ENCODE results near the gene MDN1.
A peak's percentile ranks its signal among the peaks of the same experiment; 100 is the strongest.
"Not testable (repeated sequence)": the region's sequence is repeated elsewhere in the genome, so short reads cannot be mapped to it uniquely, and the experiment has no call there.

MDN1 gene

DNA sequence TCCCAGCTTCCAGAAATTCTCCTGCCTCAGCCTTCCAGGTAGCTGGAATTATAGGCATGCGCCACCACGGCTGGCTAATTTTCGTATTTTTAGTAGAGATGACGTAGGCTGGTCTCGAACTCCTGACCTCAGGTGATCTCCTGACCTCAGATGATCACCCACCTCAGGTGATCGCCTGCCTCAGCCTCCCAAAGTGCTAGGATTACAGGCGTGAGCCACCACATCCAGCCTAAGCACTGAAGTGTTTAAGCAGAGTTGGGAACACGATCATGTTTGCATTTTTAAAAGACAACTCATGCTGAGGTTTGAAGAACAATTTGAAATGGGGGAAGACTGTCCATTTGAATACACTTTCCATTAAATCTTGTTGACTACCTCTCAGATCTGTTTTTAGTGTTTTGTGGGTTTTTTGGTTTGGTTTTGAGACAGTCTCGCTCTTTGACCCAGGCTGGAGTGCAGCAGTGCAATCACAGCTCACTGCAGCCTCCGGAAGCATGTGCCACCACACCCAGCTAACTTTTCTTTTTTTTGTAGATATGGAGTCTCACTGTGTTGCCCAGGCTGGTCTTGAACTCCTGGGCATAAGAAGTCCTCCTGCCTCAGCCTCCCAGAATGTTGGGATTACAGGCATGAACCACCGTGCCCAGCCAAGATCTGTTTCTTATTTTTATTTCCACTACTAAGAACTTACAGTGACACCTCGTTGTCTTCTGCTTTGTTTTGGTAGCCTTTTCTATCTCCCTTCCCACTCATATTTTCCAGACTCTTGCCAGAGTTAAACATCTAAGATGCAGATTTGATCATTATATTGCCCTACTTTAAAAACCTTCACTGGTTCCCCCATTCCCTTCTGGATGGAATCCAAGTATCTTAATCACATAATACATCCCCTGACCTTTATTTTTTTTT is 15.5 kb upstream of the MDN1 start:
- ChIA-PET POLR2A (no interaction called here), CTCF (no interaction called here)
- TF ChIP-seq, protein P1, sequence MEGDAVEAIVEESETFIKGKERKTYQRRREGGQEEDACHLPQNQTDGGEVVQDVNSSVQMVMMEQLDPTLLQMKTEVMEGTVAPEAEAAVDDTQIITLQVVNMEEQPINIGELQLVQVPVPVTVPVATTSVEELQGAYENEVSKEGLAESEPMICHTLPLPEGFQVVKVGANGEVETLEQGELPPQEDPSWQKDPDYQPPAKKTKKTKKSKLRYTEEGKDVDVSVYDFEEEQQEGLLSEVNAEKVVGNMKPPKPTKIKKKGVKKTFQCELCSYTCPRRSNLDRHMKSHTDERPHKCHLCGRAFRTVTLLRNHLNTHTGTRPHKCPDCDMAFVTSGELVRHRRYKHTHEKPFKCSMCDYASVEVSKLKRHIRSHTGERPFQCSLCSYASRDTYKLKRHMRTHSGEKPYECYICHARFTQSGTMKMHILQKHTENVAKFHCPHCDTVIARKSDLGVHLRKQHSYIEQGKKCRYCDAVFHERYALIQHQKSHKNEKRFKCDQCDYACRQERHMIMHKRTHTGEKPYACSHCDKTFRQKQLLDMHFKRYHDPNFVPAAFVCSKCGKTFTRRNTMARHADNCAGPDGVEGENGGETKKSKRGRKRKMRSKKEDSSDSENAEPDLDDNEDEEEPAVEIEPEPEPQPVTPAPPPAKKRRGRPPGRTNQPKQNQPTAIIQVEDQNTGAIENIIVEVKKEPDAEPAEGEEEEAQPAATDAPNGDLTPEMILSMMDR (IDR thresholded peaks at IDR 0.05; ENCODE audit: insufficient read depth, low read length, missing control alignments), result no peak
- H3K4me3 ChIP-seq (ENCODE audit: low read depth, low read length), result no peak overlapping the region
- DNase-seq (ENCODE audit: low read depth, low spot score), result no peak

GRCh38 chr6:89830170-89830809 is 10.7 kb upstream of the MDN1 start:
- DNase-seq (ENCODE audit: low read depth, low spot score), result no peak
- ChIA-PET CTCF (no interaction called here), POLR2A (no interaction called here)
- peak overlapping the region; percentile 97 for H3K4me3 ChIP-seq (ENCODE audit: low read depth, low read length)
- TF ChIP-seq, protein P1 (IDR thresholded peaks at IDR 0.05; ENCODE audit: insufficient read depth, low read length, missing control alignments), result no peak

DNA sequence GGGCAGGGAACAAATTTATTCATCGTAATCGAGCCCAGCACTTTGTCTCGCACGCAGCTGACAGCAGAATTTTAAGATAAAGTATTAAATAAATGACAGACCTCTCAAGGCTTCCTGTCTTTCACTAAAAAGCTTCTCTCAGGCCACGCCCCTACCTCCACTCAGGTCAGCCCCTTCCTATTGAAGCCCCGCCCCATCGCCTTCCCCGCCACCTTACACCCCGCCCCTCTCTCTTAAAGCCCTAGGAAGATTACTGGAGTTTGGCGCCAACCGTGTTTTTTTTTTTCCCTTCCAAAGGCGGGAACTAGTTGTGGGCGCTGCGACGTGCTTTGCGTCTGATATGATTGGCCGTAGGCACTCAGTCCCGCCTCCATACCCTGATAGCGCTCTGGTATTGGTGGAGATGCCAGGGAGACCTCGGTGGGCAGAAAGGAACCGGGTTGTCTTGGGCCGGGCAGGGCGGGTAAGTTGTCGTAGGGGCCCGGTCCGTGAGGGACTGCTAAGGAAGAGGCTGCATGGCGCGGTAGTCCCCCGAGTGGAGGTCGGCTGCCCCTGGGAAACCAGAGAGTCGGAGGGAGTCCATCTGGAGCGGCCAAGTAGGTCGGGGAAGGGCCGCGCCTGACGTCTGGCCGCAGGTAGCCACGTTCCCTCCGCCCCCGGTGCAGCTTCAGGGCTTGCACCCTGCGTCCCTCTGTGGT is 10.0 kb upstream of the MDN1 start, which contains the start of gene CASP8AP2:
Gene CASP8AP2 (plus strand): TSS at position 409 of the 698 bp plus-strand sequence.
- H3K4me3 ChIP-seq (ENCODE audit: low read depth, low read length), result peak within 1 kb of the TSS; percentile 97
- TF ChIP-seq, protein P1 (IDR thresholded peaks at IDR 0.05; ENCODE audit: insufficient read depth, low read length, missing control alignments), result no peak
- CTCF ChIA-PET, result interaction anchor here (0.9 kb wide), 1 partner anchor 31 kb away, joined by 4 read pairs; no protein-coding TSS in a partner anchor
- POLR2A ChIA-PET, result interaction anchor here (0.7 to 1.9 kb wide), 3 partner anchors 9 to 130 kb away, joined by 4 to 9 read pairs (median 4); partner anchors contain the start of gene MDN1
- peak; percentile 90 for DNase-seq (ENCODE audit: low read depth, low spot score)

- ChIA-PET CTCF (interaction anchor here (0.9 kb wide), 1 partner anchor 31 kb away, joined by 4 read pairs; no protein-coding TSS in a partner anchor), POLR2A (interaction anchor here (0.7 to 1.9 kb wide), 3 partner anchors 9 to 129 kb away, joined by 4 to 9 read pairs (median 4); partner anchors contain the start of gene MDN1)
- DNase-seq (ENCODE audit: low read depth, low spot score), result no peak
- TF ChIP-seq, protein P1 (IDR thresholded peaks at IDR 0.05; ENCODE audit: insufficient read depth, low read length, missing control alignments), result no peak
- H3K4me3 ChIP-seq (ENCODE audit: low read depth, low read length), result peak overlapping the region; percentile 79
Observed at GRCh38 chr6:89828988-89829471, 9.4 kb upstream of the MDN1 start.

DNA sequence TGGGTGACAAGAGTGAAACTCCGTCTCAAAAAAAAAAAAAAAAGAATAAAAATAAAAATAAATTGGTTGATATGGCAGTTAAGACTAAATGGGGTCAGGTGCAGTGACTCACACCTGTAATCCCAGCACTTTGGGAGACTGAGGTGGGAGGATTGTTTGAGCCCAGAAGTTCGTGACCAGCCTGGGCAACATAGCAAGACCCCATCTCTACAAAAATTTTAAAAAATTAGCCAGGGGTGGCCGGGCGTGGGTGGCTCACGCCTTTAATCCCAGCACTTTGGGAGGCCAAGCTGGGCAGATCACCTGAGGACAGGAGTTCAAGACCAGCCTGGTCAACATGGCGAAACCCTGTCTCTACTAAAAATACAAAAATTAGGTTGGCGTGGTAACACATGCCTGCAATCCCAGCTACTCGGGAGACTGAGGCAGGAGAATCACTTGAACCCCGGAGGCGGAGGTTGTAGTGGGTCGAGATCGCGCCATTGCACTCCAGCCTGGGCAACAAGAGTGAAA is 8.9 kb upstream of the MDN1 start:
- ChIA-PET CTCF (interaction anchor here (0.9 kb wide), 1 partner anchor 30 kb away, joined by 4 read pairs; no protein-coding TSS in a partner anchor), POLR2A (interaction anchor here (0.9 to 1.9 kb wide), 2 partner anchors 8 to 20 kb away, joined by 4 to 9 read pairs; partner anchors contain the start of gene MDN1)
- H3K4me3 ChIP-seq (ENCODE audit: low read depth, low read length), result peak overlapping the region; percentile 79
- DNase-seq (ENCODE audit: low read depth, low spot score), result not testable (repeated sequence)

GRCh38 chr6:89826029-89826528 is 6.5 kb upstream of the MDN1 start:
- CTCF ChIA-PET, result interaction anchor here (1.5 kb wide), 1 partner anchor 33 kb away, joined by 4 read pairs; no protein-coding TSS in a partner anchor
- no peak for DNase-seq (ENCODE audit: low read depth, low spot score)
- TF ChIP-seq, protein P1 (IDR thresholded peaks at IDR 0.05; ENCODE audit: insufficient read depth, low read length, missing control alignments), result no peak
- H3K4me3 ChIP-seq (ENCODE audit: low read depth, low read length), result no peak overlapping the region
- POLR2A ChIA-PET, result no interaction called here
